ENCODE data around the gene DENND2A. TPM values are rescaled to one million over a fixed set of nuclear protein-coding genes. Genes with fewer than 3 reads are reported as not detected.

The DENND2A gene
- total RNA-seq, 1 experiment from 2014 or later, result 0.49 TPM

- ChIA-PET CTCF (no interaction called here), POLR2A (ENCODE audit: low non-redundant PET) (no interaction called here)
- no peak for DNase-seq (ENCODE audit: low spot score)
Observed at GRCh38 chr7:140564643-140565042, 76.0 kb downstream of the DENND2A start.

GRCh38 chr7:140562926-140563481, 77.6 kb downstream of the DENND2A start:
- POLR2A ChIA-PET (ENCODE audit: low non-redundant PET), result no interaction called here
- Histone ChIP-seq H3K27ac (ENCODE audit: low read depth, low read length, poor library complexity, severe bottlenecking) (no peak overlapping the region), H3K4me3 (ENCODE audit: low read depth, low read length, poor library complexity, severe bottlenecking) (no peak overlapping the region), H3K27me3 (replicated peaks; ENCODE audit: insufficient read depth, low read depth, low read length, poor library complexity) (no peaks in the 10 kb centered on the region), H3K36me3 (ENCODE audit: insufficient read depth, low read length, poor library complexity, severe bottlenecking) (no peaks in the 10 kb centered on the region), H3K4me1 (ENCODE audit: insufficient read depth, low read length, poor library complexity, severe bottlenecking) (no peaks in the 10 kb centered on the region), H3K9me3 (ENCODE audit: low read depth, low read length, poor library complexity, severe bottlenecking) (no peaks in the 10 kb centered on the region)
- peak; percentile 25 for DNase-seq (ENCODE audit: low spot score)
- CTCF ChIA-PET, result no interaction called here
- TF ChIP-seq EZH2 (IDR thresholded peaks at IDR 0.05; ENCODE audit: borderline replicate concordance, low read depth, low read length, poor library complexity, severe bottlenecking), result no peak
- no peak for TF ChIP-seq CTCF (conservative IDR thresholded peaks at IDR 0.05; ENCODE audit: low read depth, low read length)
- intact Hi-C loops (cut with micrococcal nuclease; ENCODE audit: unreplicated experiment), result no loop called here
- no TSS peak for BruUV-seq (replicated peaks)

More at GRCh38 chr7:140564643-140565042, 76.0 kb downstream of the DENND2A start:
- no peaks in the 10 kb centered on the region for H3K36me3 ChIP-seq (ENCODE audit: insufficient read depth, low read length, poor library complexity, severe bottlenecking)
- H3K27me3 ChIP-seq (replicated peaks; ENCODE audit: insufficient read depth, low read depth, low read length, poor library complexity), result no peaks in the 10 kb centered on the region
- no TSS peak for BruUV-seq (replicated peaks)
- no peak for TF ChIP-seq EZH2 (IDR thresholded peaks at IDR 0.05; ENCODE audit: borderline replicate concordance, low read depth, low read length, poor library complexity, severe bottlenecking)
- TF ChIP-seq CTCF (conservative IDR thresholded peaks at IDR 0.05; ENCODE audit: low read depth, low read length), result no peak
- H3K27ac ChIP-seq (ENCODE audit: low read depth, low read length, poor library complexity, severe bottlenecking), result no peak overlapping the region
- no peak overlapping the region for H3K4me3 ChIP-seq (ENCODE audit: low read depth, low read length, poor library complexity, severe bottlenecking)
- no peaks in the 10 kb centered on the region for H3K9me3 ChIP-seq (ENCODE audit: low read depth, low read length, poor library complexity, severe bottlenecking)
- intact Hi-C loops (cut with micrococcal nuclease; ENCODE audit: unreplicated experiment), result no loop called here
- H3K4me1 ChIP-seq (ENCODE audit: insufficient read depth, low read length, poor library complexity, severe bottlenecking), result no peaks in the 10 kb centered on the region

GRCh38 chr7:140559410-140559809, 81.2 kb downstream of the DENND2A start:
- CTCF ChIA-PET, result no interaction called here

More at GRCh38 chr7:140559410-140559809, 81.2 kb downstream of the DENND2A start:
- intact Hi-C loops (cut with micrococcal nuclease; ENCODE audit: unreplicated experiment), result no loop called here
- POLR2A ChIA-PET (ENCODE audit: low non-redundant PET), result no interaction called here
- TF ChIP-seq CTCF (conservative IDR thresholded peaks at IDR 0.05; ENCODE audit: low read depth, low read length), result no peak
- TF ChIP-seq EZH2 (IDR thresholded peaks at IDR 0.05; ENCODE audit: borderline replicate concordance, low read depth, low read length, poor library complexity, severe bottlenecking), result no peak
- no peak for DNase-seq (ENCODE audit: low spot score)
- Histone ChIP-seq H3K4me3 (ENCODE audit: low read depth, low read length, poor library complexity, severe bottlenecking) (no peak overlapping the region), H3K36me3 (ENCODE audit: insufficient read depth, low read length, poor library complexity, severe bottlenecking) (no peaks in the 10 kb centered on the region), H3K27me3 (replicated peaks; ENCODE audit: insufficient read depth, low read depth, low read length, poor library complexity) (no peaks in the 10 kb centered on the region), H3K4me1 (ENCODE audit: insufficient read depth, low read length, poor library complexity, severe bottlenecking) (no peaks in the 10 kb centered on the region), H3K9me3 (ENCODE audit: low read depth, low read length, poor library complexity, severe bottlenecking) (no peaks in the 10 kb centered on the region), H3K27ac (ENCODE audit: low read depth, low read length, poor library complexity, severe bottlenecking) (no peak overlapping the region)
- no TSS peak for BruUV-seq (replicated peaks)
